HCT116 (cell line): ENCODE results near the gene EYA2. TPM values are rescaled to one million over a fixed set of nuclear protein-coding genes. Genes with fewer than 3 reads are reported as not detected.

Experiments used
- ATAC-seq: fragments of 200-7000 bp; cut with Tn5 transposase; 2 replicates; pipeline ENCODE4 v1.9.1; 2020; ENCODE audit warnings: mild to moderate bottlenecking, moderate library complexity
- BruUV-seq: library from RNA; stranded (reverse); fragments of 400-500 nt; replicated peaks from 2 replicates; lab custom pipeline; 2021; lab: Mats Ljungman, UMichigan
- CTCF ChIA-PET: fragments of 300-600 bp; sonication (Branson Sonifier 250); formaldehyde crosslinking; loops from one replicate; lab custom pipeline; 2021; ENCODE audit warnings: antibody characterized with exemption; lab: Charles Lee
- POLR2A ChIA-PET: fragments of 300-600, 350-600 bp; sonication (Branson Sonifier 250); formaldehyde crosslinking; loops from one replicate; lab custom pipeline; 2021; ENCODE audit warnings: antibody characterized with exemption; lab: Charles Lee
- RAD21 ChIA-PET, 2 experiments: fragments of 300-600 bp; sonication (Branson Sonifier 250); formaldehyde crosslinking; loops; one replicate each; lab custom pipeline; 2023; ENCODE audit warnings: low total read pairs in 2 of 2; ENCODE audit not compliant: uncharacterized antibody in 2 of 2, unreplicated experiment in 2 of 2, low non-redundant PET in 1 of 2; lab: Charles Lee
- DNase-seq: peaks from one replicate; pipeline ENCODE4 v3.0.0-alpha.2; 2010; ENCODE audit warnings: low read depth, low spot score
- H2AFZ ChIP-seq: fragments of 200-600 bp; shearing (Covaris generic), sonication (generic); 2 replicates; pipeline ENCODE4 v1.6.1; 2017; ENCODE audit warnings: low read depth, mixed run types, mixed read lengths, antibody characterized with exemption, low read length; ENCODE audit not compliant: poor library complexity, severe bottlenecking
- H3K27ac ChIP-seq: 2 replicates; pipeline ENCODE4 v1.5.1; 2012; ENCODE audit warnings: low read depth, low read length
- H3K27me3 ChIP-seq: fragments of 200-600 bp; sonication (generic); 2 replicates; pipeline ENCODE4 v1.6.1; 2016; ENCODE audit warnings: mixed run types, low read length, mixed read lengths; ENCODE audit not compliant: insufficient read depth
- H3K36me3 ChIP-seq, 2 experiments: fragments of 200-500 bp in 1 of 2; fragments of 200-600 bp in 1 of 2; sonication (Bioruptor generic) in 1 of 2; sonication (generic) in 1 of 2; 2 replicates each; pipeline versions ENCODE4 v1.5.1 to v1.6.1; 2014 to 2016; ENCODE audit warnings: low read length in 2 of 2, inconsistent platforms in 1 of 2, mixed read lengths in 1 of 2, mixed run types in 1 of 2; ENCODE audit not compliant: insufficient read depth in 2 of 2, control insufficient read depth in 1 of 2
- H3K4me1 ChIP-seq, 2 experiments: fragments of 200-600 bp in 1 of 2; sonication (generic) in 1 of 2; 2 replicates each; pipeline versions ENCODE4 v1.5.1 to v1.6.1; 2012 to 2017; ENCODE audit warnings: low read length in 2 of 2, inconsistent platforms in 1 of 2, mild to moderate bottlenecking in 1 of 2, mixed read lengths in 1 of 2, mixed run types in 1 of 2, moderate library complexity in 1 of 2; ENCODE audit not compliant: insufficient read depth in 2 of 2, control insufficient read depth in 1 of 2
- H3K4me2 ChIP-seq: fragments of 200-600 bp; sonication (generic); 2 replicates; pipeline ENCODE4 v1.6.1; 2017; ENCODE audit warnings: mixed run types, low read length, mixed read lengths
- H3K4me3 ChIP-seq, 2 experiments: fragments of 200-600 bp in 1 of 2; sonication (generic) in 1 of 2; replicated peaks in 1 of 2; 2 replicates each; pipeline ENCODE4 v1.5.1; 2011 to 2016; ENCODE audit warnings: low read length in 2 of 2, control low read depth in 1 of 2, low read depth in 1 of 2, mild to moderate bottlenecking in 1 of 2, mixed read lengths in 1 of 2, mixed run types in 1 of 2
- H3K79me2 ChIP-seq: fragments of 200-600 bp; sonication (generic); 2 replicates; pipeline ENCODE4 v1.6.1; 2017; ENCODE audit warnings: mild to moderate bottlenecking, mixed run types, low read length, moderate library complexity, mixed read lengths; ENCODE audit not compliant: insufficient read depth
- H3K9ac ChIP-seq: fragments of 200-600 bp; sonication (generic); 2 replicates; pipeline ENCODE4 v1.6.1; 2016; ENCODE audit warnings: low read length, mixed read lengths
- H3K9me2 ChIP-seq: fragments of 200-600 bp; sonication (generic), shearing (Covaris generic); 2 replicates; pipeline ENCODE4 v1.6.1; 2017; ENCODE audit warnings: mixed run types, mild to moderate bottlenecking, moderate library complexity; ENCODE audit not compliant: insufficient read depth
- H3K9me3 ChIP-seq, 2 experiments: fragments of 200-500 bp in 1 of 2; fragments of 200-600 bp in 1 of 2; sonication (Bioruptor generic) in 1 of 2; sonication (generic) in 1 of 2; 2 replicates each; pipeline ENCODE4 v1.6.1; 2014 to 2017; ENCODE audit warnings: low read length in 2 of 2, mixed read lengths in 2 of 2, inconsistent platforms in 1 of 2, low read depth in 1 of 2, mild to moderate bottlenecking in 1 of 2, mixed run types in 1 of 2, moderate library complexity in 1 of 2; ENCODE audit not compliant: control insufficient read depth in 1 of 2, insufficient read depth in 1 of 2
- H4K20me1 ChIP-seq: fragments of 200-600 bp; sonication (generic), shearing (Covaris generic); 2 replicates; pipeline ENCODE4 v1.6.1; 2017; ENCODE audit warnings: mixed run types, mild to moderate bottlenecking, moderate library complexity; ENCODE audit not compliant: insufficient read depth
- ATF3 ChIP-seq: IDR thresholded peaks from 2 replicates; pipeline ENCODE4 v1.6.1; 2012
- CBX3 ChIP-seq: IDR thresholded peaks from 2 replicates; pipeline ENCODE4 v1.6.1; 2012; ENCODE audit warnings: low read depth
- CEBPB ChIP-seq: IDR thresholded peaks from 2 replicates; pipeline ENCODE4 v1.6.1; 2012; ENCODE audit warnings: low read depth
- EGR1 ChIP-seq: IDR thresholded peaks from 2 replicates; pipeline ENCODE4 v1.6.1; 2012; ENCODE audit warnings: low read depth
- EZH2 ChIP-seq: fragments of 200-600 bp; sonication (generic); IDR thresholded peaks from 2 replicates; pipeline ENCODE4 v1.6.1; 2017; ENCODE audit warnings: antibody characterized with exemption, mixed run types
- EZH2phosphoT487 ChIP-seq: fragments of 200-600 bp; IDR thresholded peaks from 2 replicates; pipeline ENCODE4 v1.6.1; 2018; ENCODE audit warnings: antibody characterized with exemption, borderline replicate concordance
- JUND ChIP-seq: IDR thresholded peaks from 2 replicates; pipeline ENCODE4 v1.6.1; 2012
- POLR2A ChIP-seq: IDR thresholded peaks from 2 replicates; pipeline ENCODE4 v1.7.0; 2011; ENCODE audit warnings: borderline replicate concordance; ENCODE audit not compliant: insufficient read depth, insufficient read length; ENCODE audit errors: extremely low read depth
- POLR2AphosphoS5 ChIP-seq: IDR thresholded peaks from 2 replicates; pipeline ENCODE4 v1.6.1; 2011; ENCODE audit warnings: mild to moderate bottlenecking, low read depth, low read length, moderate library complexity
- RAD21 ChIP-seq: IDR thresholded peaks from 2 replicates; pipeline ENCODE4 v1.6.1; 2012; ENCODE audit warnings: low read depth, mild to moderate bottlenecking
- REST ChIP-seq: IDR thresholded peaks from 2 replicates; pipeline ENCODE4 v1.6.1; 2012; ENCODE audit warnings: low read depth
- SP1 ChIP-seq: IDR thresholded peaks from 2 replicates; pipeline ENCODE4 v1.6.1; 2012; ENCODE audit warnings: low read depth
- SRF ChIP-seq: IDR thresholded peaks from 2 replicates; pipeline ENCODE4 v1.6.1; 2012; ENCODE audit warnings: low read depth
- YY1 ChIP-seq: IDR thresholded peaks from 2 replicates; pipeline ENCODE4 v1.6.1; 2011; ENCODE audit warnings: low read length, low read depth, moderate library complexity, mild to moderate bottlenecking; ENCODE audit not compliant: insufficient replicate concordance; ENCODE audit errors: extremely low read depth
- ZBTB33 ChIP-seq: IDR thresholded peaks from 2 replicates; pipeline ENCODE4 v1.6.1; 2011; ENCODE audit warnings: mild to moderate bottlenecking, low read length, moderate library complexity; ENCODE audit not compliant: insufficient replicate concordance; ENCODE audit errors: extremely low read depth
- ZFX ChIP-seq: fragments of 450-650 bp; IDR thresholded peaks from 2 replicates; pipeline ENCODE4 v1.6.1; 2017
- ZNF274 ChIP-seq: fragments of 200-500 bp; sonication (Bioruptor generic); IDR thresholded peaks from 2 replicates; pipeline ENCODE4 v1.6.1; 2014; ENCODE audit warnings: mild to moderate bottlenecking, low read depth, low read length, inconsistent platforms
- intact Hi-C: fragments of 100-400 bp; cut with micrococcal nuclease; formaldehyde crosslinking; loops from 2 replicates; pipeline ENCODE4 v1.10.0; 2022
- total RNA-seq: library from RNA; stranded (reverse); gene quantifications from one replicate; pipeline ENCODE4 v1.2.1, GENCODE V29; 2021; ENCODE audit not compliant: unreplicated experiment

The EYA2 gene
- total RNA-seq, 1 experiment from 2014 or later, result not detected

GRCh38 chr20:46905364-46906125, 10.9 kb downstream of the EYA2 start:
- ChIA-PET POLR2A (no interaction called here), RAD21 (no interaction called here), CTCF (no interaction called here)
- Histone ChIP-seq H3K4me3 (no peak overlapping the region), H3K79me2 (no peaks in the 10 kb centered on the region), H4K20me1 (no peaks in the 10 kb centered on the region), H3K27me3 (peaks cover 3% of the 10 kb centered on the region), H3K4me2 (no peak overlapping the region), H3K9ac (no peak overlapping the region), H3K36me3 (no peaks in the 10 kb centered on the region), H3K9me2 (no peaks in the 10 kb centered on the region), H3K4me1 (0 out of 4 replicates have a peak, but pooled peaks cover 0 to 4% of the 10 kb centered on the region in 2 experiments), H3K27ac (no peak overlapping the region), H3K9me3 (no peaks in the 10 kb centered on the region), H2AFZ (no peak overlapping the region)
- no peak for ATAC-seq
- DNase-seq, result no peak
- TF ChIP-seq EGR1 (no peak), EZH2phosphoT487 (no peak), REST (no peak), POLR2AphosphoS5 (no peak), ZBTB33 (no peak), EZH2 (no peak), YY1 (no peak), POLR2A (no peak), ZFX (no peak), RAD21 (no peak), SRF (no peak), JUND (no peak), CEBPB (no peak), ZNF274 (no peak), ATF3 (no peak), SP1 (no peak), CBX3 (no peak)
- intact Hi-C loops, result no loop called here
- no TSS peak for BruUV-seq
